ENCODE results near the gene SORBS1. TPM values are rescaled to one million over a fixed set of nuclear protein-coding genes. Genes with fewer than 3 reads are reported as not detected.

SORBS1 gene
- polyA plus RNA-seq, 1 donor from 2014 or later, result 39.5 TPM

DNA sequence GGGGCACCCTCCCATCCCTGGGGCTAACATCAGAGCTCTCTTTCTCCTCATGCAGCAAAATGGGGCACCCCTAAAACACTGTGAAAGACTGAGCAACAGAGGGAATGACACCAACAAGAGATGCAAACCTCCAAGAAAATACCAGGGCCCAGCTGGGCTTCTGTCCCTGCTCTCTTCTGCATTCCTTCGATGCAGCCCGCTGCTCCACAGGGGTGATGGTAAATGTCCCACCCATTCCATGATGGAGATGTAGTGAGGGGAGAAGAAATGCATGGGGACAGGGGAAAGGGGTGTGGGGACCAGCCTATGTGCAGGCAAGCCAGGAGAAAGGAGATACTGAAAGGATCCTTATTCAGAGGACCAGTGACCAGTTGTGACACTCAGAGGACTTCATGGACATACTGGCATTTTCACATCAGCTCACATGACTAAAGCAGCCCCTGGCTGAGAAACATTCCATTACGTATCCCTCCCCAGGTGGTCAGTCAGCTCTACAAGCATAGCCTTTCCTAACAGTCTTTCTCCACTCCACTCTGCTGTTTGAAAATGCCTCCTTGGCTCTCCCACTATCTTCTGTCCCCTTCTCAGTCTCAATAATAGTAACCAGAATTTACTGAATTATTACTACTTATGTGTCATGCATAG is 13.3 kb downstream of the SORBS1 start:
- Histone ChIP-seq H3K36me3 (ENCODE audit: insufficient read depth, low read length) (no peaks in the 10 kb centered on the region), H2AFZ (ENCODE audit: low read depth, low read length) (no peak overlapping the region), H3K9me3 (ENCODE audit: low read length) (no peaks in the 10 kb centered on the region), H3K9ac (ENCODE audit: low read length) (no peak overlapping the region), H3F3A (ENCODE audit: insufficient read depth, low read length, poor library complexity, severe bottlenecking) (no peaks in the 10 kb centered on the region), H3K27me3 (ENCODE audit: insufficient read depth, low read depth, low read length) (no peaks in the 10 kb centered on the region), H3K4me2 (ENCODE audit: low read length) (no peak overlapping the region), H3K4me3 (ENCODE audit: low read length) (no peak overlapping the region), H3K9me2 (ENCODE audit: insufficient read depth, low read length) (no peaks in the 10 kb centered on the region), H4K20me1 (ENCODE audit: insufficient read depth) (no peaks in the 10 kb centered on the region), H3K79me2 (replicated peaks; ENCODE audit: insufficient read depth, low read length) (no peaks in the 10 kb centered on the region), H3K27ac (ENCODE audit: low read length) (no peak overlapping the region)
- TF ChIP-seq EP300 (conservative IDR thresholded peaks at IDR 0.05; ENCODE audit: poor library complexity, severe bottlenecking) (no peak), EZH2 (IDR thresholded peaks at IDR 0.05; ENCODE audit: borderline replicate concordance, insufficient read depth, low read length, poor library complexity, severe bottlenecking) (no peak), MXI1 (conservative IDR thresholded peaks at IDR 0.05; ENCODE audit: poor library complexity, severe bottlenecking) (no peak), TAF1 (IDR thresholded peaks at IDR 0.05; ENCODE audit: low read depth) (no peak), POLR2AphosphoS5 (IDR thresholded peaks at IDR 0.05) (no peak), SMC3 (conservative IDR thresholded peaks at IDR 0.05; ENCODE audit: poor library complexity) (no peak), RAD21 (conservative IDR thresholded peaks at IDR 0.05) (no peak)
- TF ChIP-seq, protein P1, sequence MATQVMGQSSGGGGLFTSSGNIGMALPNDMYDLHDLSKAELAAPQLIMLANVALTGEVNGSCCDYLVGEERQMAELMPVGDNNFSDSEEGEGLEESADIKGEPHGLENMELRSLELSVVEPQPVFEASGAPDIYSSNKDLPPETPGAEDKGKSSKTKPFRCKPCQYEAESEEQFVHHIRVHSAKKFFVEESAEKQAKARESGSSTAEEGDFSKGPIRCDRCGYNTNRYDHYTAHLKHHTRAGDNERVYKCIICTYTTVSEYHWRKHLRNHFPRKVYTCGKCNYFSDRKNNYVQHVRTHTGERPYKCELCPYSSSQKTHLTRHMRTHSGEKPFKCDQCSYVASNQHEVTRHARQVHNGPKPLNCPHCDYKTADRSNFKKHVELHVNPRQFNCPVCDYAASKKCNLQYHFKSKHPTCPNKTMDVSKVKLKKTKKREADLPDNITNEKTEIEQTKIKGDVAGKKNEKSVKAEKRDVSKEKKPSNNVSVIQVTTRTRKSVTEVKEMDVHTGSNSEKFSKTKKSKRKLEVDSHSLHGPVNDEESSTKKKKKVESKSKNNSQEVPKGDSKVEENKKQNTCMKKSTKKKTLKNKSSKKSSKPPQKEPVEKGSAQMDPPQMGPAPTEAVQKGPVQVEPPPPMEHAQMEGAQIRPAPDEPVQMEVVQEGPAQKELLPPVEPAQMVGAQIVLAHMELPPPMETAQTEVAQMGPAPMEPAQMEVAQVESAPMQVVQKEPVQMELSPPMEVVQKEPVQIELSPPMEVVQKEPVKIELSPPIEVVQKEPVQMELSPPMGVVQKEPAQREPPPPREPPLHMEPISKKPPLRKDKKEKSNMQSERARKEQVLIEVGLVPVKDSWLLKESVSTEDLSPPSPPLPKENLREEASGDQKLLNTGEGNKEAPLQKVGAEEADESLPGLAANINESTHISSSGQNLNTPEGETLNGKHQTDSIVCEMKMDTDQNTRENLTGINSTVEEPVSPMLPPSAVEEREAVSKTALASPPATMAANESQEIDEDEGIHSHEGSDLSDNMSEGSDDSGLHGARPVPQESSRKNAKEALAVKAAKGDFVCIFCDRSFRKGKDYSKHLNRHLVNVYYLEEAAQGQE (IDR thresholded peaks at IDR 0.05; ENCODE audit: borderline replicate concordance), result no peak
- TF ChIP-seq, protein P2, sequence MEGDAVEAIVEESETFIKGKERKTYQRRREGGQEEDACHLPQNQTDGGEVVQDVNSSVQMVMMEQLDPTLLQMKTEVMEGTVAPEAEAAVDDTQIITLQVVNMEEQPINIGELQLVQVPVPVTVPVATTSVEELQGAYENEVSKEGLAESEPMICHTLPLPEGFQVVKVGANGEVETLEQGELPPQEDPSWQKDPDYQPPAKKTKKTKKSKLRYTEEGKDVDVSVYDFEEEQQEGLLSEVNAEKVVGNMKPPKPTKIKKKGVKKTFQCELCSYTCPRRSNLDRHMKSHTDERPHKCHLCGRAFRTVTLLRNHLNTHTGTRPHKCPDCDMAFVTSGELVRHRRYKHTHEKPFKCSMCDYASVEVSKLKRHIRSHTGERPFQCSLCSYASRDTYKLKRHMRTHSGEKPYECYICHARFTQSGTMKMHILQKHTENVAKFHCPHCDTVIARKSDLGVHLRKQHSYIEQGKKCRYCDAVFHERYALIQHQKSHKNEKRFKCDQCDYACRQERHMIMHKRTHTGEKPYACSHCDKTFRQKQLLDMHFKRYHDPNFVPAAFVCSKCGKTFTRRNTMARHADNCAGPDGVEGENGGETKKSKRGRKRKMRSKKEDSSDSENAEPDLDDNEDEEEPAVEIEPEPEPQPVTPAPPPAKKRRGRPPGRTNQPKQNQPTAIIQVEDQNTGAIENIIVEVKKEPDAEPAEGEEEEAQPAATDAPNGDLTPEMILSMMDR (IDR thresholded peaks at IDR 0.05; ENCODE audit: poor library complexity, severe bottlenecking), result no peak

DNA sequence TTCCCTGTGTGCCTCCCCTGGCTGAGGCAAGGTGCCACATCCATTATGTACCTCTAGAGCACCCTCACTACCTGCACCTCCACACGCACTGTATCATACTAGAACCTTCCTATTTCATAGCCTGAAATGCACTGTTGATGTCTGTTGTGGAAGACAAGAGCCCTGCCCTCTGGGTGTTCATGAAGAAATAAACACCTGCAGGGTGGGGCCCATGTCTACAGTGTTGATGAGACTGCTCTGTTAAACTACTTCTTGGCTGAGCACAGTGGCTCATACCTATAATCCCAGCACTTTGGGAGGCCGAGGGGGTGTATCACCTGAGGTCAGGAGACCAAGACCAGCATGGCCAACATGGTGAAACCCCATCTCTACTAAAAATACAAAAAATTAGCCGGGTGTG is 14.0 kb downstream of the SORBS1 start:
- Histone ChIP-seq H4K20me1 (ENCODE audit: insufficient read depth) (no peaks in the 10 kb centered on the region), H3K27me3 (ENCODE audit: insufficient read depth, low read depth, low read length) (no peaks in the 10 kb centered on the region), H3K4me2 (ENCODE audit: low read length) (no peak overlapping the region), H3K79me2 (replicated peaks; ENCODE audit: insufficient read depth, low read length) (no peaks in the 10 kb centered on the region), H2AFZ (ENCODE audit: low read depth, low read length) (no peak overlapping the region), H3K36me3 (ENCODE audit: insufficient read depth, low read length) (no peaks in the 10 kb centered on the region), H3K4me3 (ENCODE audit: low read length) (no peak overlapping the region), H3K9me2 (ENCODE audit: insufficient read depth, low read length) (no peaks in the 10 kb centered on the region), H3K9me3 (ENCODE audit: low read length) (no peaks in the 10 kb centered on the region), H3F3A (ENCODE audit: insufficient read depth, low read length, poor library complexity, severe bottlenecking) (no peaks in the 10 kb centered on the region), H3K9ac (ENCODE audit: low read length) (no peak overlapping the region), H3K27ac (ENCODE audit: low read length) (no peak overlapping the region)
- no peak for TF ChIP-seq EP300 (conservative IDR thresholded peaks at IDR 0.05; ENCODE audit: poor library complexity, severe bottlenecking)
- TF ChIP-seq RAD21 (conservative IDR thresholded peaks at IDR 0.05), result no peak
- TF ChIP-seq POLR2AphosphoS5 (IDR thresholded peaks at IDR 0.05), result no peak
- TF ChIP-seq, protein P1 (IDR thresholded peaks at IDR 0.05; ENCODE audit: borderline replicate concordance), result no peak
- TF ChIP-seq MXI1 (conservative IDR thresholded peaks at IDR 0.05; ENCODE audit: poor library complexity, severe bottlenecking), result no peak
- TF ChIP-seq, protein P2 (IDR thresholded peaks at IDR 0.05; ENCODE audit: poor library complexity, severe bottlenecking), result no peak
- no peak for TF ChIP-seq TAF1 (IDR thresholded peaks at IDR 0.05; ENCODE audit: low read depth)
- TF ChIP-seq EZH2 (IDR thresholded peaks at IDR 0.05; ENCODE audit: borderline replicate concordance, insufficient read depth, low read length, poor library complexity, severe bottlenecking), result no peak
- no peak for TF ChIP-seq SMC3 (conservative IDR thresholded peaks at IDR 0.05; ENCODE audit: poor library complexity)

Data from neural cell (in vitro differentiated cells).